Upper lobe of left lung (tissue), 4 donors: ENCODE measurements around the gene IFNA13.
"Not testable (repeated sequence)": the region's sequence is repeated elsewhere in the genome, so short reads cannot be mapped to it uniquely, and the experiment has no call there.

ENCODE experiments used
- CTCF ChIP-seq, 6 experiments: fragments of 450-650 bp in 4 of 6; fragments of 200-600 bp in 2 of 6; sonication (generic) in 2 of 6; IDR thresholded peaks; one replicate each; pipeline ENCODE4 v1.5.1; 2016 to 2019; ENCODE audit warnings: antibody characterized with exemption in 6 of 6
- EP300 ChIP-seq, 4 donors: sonication (generic); formaldehyde crosslinking; IDR thresholded peaks; one replicate each; pipeline ENCODE4 v1.5.1; 2017; ENCODE audit warnings: antibody characterized with exemption in 4 of 4, control low read depth in 2 of 4
- POLR2A ChIP-seq, 4 donors: fragments of 450-650 bp; IDR thresholded peaks; one replicate each; pipeline ENCODE4 v1.5.1; 2016 to 2017; ENCODE audit warnings: antibody characterized with exemption in 4 of 4, mild to moderate bottlenecking in 2 of 4
- POLR2AphosphoS5 ChIP-seq, 2 donors: sonication (generic); formaldehyde crosslinking; IDR thresholded peaks; one replicate each; pipeline ENCODE4 v1.5.1; 2017; ENCODE audit warnings: antibody characterized with exemption in 2 of 2

- TF ChIP-seq CTCF, POLR2A, POLR2AphosphoS5, EP300 (IDR thresholded peaks at IDR 0.05): not testable (repeated sequence)
Measured at GRCh38 chr9:21371467-21371866, 3.6 kb upstream of the IFNA13 start.
